Ovary (tissue), 9 donors: ENCODE results near the gene PRUNE1. TPM values are rescaled to one million over a fixed set of nuclear protein-coding genes. Genes with fewer than 3 reads are reported as not detected.

ENCODE experiments used
- DNase-seq, 5 donors: peaks; one replicate each; pipeline ENCODE4 v3.0.0-alpha.2; 2019 to 2020
- H3K27ac ChIP-seq, 2 donors: fragments of 200-600 bp; one replicate each; pipeline versions ENCODE4 v1.5.1 to v1.8.0; 2019 to 2022
- H3K27me3 ChIP-seq: fragments of 200-600 bp; one replicate; pipeline ENCODE4 v1.8.0; 2022
- H3K36me3 ChIP-seq: fragments of 200-600 bp; sonication (generic); one replicate; pipeline ENCODE4 v1.5.1; 2019
- H3K4me1 ChIP-seq: one replicate; pipeline ENCODE4 v1.8.1; 2013; ENCODE audit warnings: mild to moderate bottlenecking, moderate library complexity; ENCODE audit not compliant: insufficient read depth
- H3K4me3 ChIP-seq: fragments of 200-600 bp; sonication (generic); one replicate; pipeline ENCODE4 v1.5.1; 2017
- H3K9me3 ChIP-seq, 2 donors: fragments of 200-600 bp in 1 of 2; sonication (generic) in 1 of 2; one replicate each; pipeline versions ENCODE4 v1.5.1 to v1.8.1; 2013 to 2019; ENCODE audit warnings: mild to moderate bottlenecking in 1 of 2, moderate library complexity in 1 of 2
- CTCF ChIP-seq, 3 donors: fragments of 450-650 bp in 2 of 3; fragments of 200-600 bp in 1 of 3; IDR thresholded peaks; one replicate each; pipeline versions ENCODE4 v1.5.1 to v1.8.0; 2016 to 2022; ENCODE audit warnings: antibody characterized with exemption in 3 of 3, mild to moderate bottlenecking in 1 of 3
- EP300 ChIP-seq: sonication (generic); formaldehyde crosslinking; IDR thresholded peaks from one replicate; pipeline ENCODE4 v1.6.1; 2017; ENCODE audit warnings: antibody characterized with exemption
- POLR2A ChIP-seq: fragments of 450-650 bp; IDR thresholded peaks from one replicate; pipeline ENCODE4 v1.6.1; 2017; ENCODE audit warnings: antibody characterized with exemption, mild to moderate bottlenecking, moderate library complexity
- WGBS, 3 donors: extraction: QIAGEN DNeasy Blood & Tissue Kit in 1 of 3; methylation state at CpG; one replicate each; pipeline versions ENCODE4 v1.1.5 to v1.1.7; 2013 to 2017; 5-methylcytosine and 5-hydroxymethylcytosine counted together
- intact Hi-C, 4 donors: fragments of 100-400 bp; cut with DNase I; formaldehyde crosslinking; loops; one replicate each; pipeline versions ENCODE4 v1.11.0 to v1.15.1; 2022 to 2023
- polyA plus RNA-seq, 2 donors: library from polyadenylated mRNA; stranded (reverse); fragments of 200-250 nt in 1 of 2; fragments of 350-450 nt in 1 of 2; fragmentation: Illumina TruSeq in 1 of 2; extraction: RNeasy Lipid Tissue Mini Kit (QIAGEN cat#74804) in 1 of 2; gene quantifications; one replicate each; pipeline ENCODE4 v1.2.3, GENCODE V29; 2013 to 2014
- total RNA-seq, 7 donors: library from RNA; depleted of rRNA in 2 of 7; stranded (reverse); fragments of >200 nt in 2 of 7; fragmentation: NEBNext Ultra II Directional in 3 of 7; extraction: Animal tissue kit (Norgen Biotek cat#: 25700) in 3 of 7; gene quantifications; one replicate each; pipeline versions ENCODE4 v1.1.0 to v1.2.4, GENCODE V29; 2016 to 2023
- donor health status: DM: no; HTN: no; CAD: no; lungs with moderate emphysema.
- donor health status: DM: no; HTN: no; CAD: no.
- donor health status: Bipolar disorder and iron deficiency.
- donor health status: DM: yes; HTN: yes; CAD: no.
- donor health status: DM: no; HTN: no; CAD: no.
- donor health status: DM: yes; HTN: yes; CAD: no.

PRUNE1 gene
- total and polyA plus RNA-seq, 9 donors: 17.2 to 30.7 (median 22.9) TPM

DNA sequence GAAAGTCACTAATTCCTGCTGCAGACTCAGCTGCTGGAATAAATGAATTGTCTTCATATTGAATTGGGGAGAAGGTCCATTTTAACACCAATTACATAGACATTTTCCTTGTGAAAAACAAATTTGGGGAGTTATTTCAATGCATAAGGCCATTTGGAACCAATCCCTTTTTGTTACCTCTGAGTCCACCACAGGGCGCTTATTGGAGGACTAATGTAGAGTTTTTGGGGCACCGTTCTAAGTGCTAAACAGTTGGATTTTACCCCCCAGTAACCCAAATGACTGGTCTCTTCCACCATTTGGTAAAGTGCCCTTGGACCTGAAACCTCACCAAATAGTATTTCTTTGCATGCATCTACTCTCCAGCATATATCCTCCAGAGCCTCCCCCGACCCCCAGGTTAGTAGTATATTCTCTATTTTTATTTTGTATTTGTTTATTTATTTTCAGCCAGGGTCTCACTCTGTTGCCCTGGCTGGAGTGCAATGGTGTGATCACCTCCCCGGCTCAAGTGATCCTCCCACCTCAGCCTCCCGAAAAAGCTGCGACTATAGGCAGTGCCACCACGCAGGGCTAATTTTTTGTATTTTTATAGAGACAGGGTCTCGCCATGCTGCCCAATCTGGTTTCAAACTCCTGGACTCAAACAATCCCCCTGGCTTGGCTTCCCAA is 1.6 kb downstream of the PRUNE1 start:
- WGBS, 3 donors: 94 to 95% (median 95%) methylated on average over 8 of the region's 8 CpGs
- TF ChIP-seq CTCF (IDR thresholded peaks at IDR 0.05): no peak
- no peak for TF ChIP-seq POLR2A
- no peak for TF ChIP-seq EP300
- intact Hi-C loops: no loop called here
- H3K4me1 ChIP-seq: peaks cover 1% of the 10 kb centered on the region
- DNase-seq: no peak
- H3K4me3 ChIP-seq: no peak overlapping the region
- no peaks in the 10 kb centered on the region for H3K9me3 ChIP-seq
- H3K27me3 ChIP-seq: no peaks in the 10 kb centered on the region
- H3K27ac ChIP-seq: no peak overlapping the region
- no peaks in the 10 kb centered on the region for H3K36me3 ChIP-seq

GRCh38 chr1:151010346-151010726 is 2.1 kb downstream of the PRUNE1 start:
- H3K4me3 ChIP-seq: no peak overlapping the region

GRCh38 chr1:151011154-151011850 is 3.1 kb downstream of the PRUNE1 start:
- Histone ChIP-seq H3K27me3 (no peaks in the 10 kb centered on the region), H3K9me3 (no peaks in the 10 kb centered on the region), H3K36me3 (no peaks in the 10 kb centered on the region), H3K4me1 (peaks cover 1% of the 10 kb centered on the region), H3K4me3 (no peak overlapping the region), H3K27ac (no peak overlapping the region)
- WGBS, 3 donors: 63 to 65% (median 64%) methylated on average over 4 of the region's 4 CpGs
- TF ChIP-seq POLR2A (no peak), CTCF (IDR thresholded peaks at IDR 0.05) (no peak), EP300 (no peak)
- intact Hi-C loops: no loop called here
- DNase-seq: no peak

More at GRCh38 chr1:151010346-151010726, 2.1 kb downstream of the PRUNE1 start:
- DNase-seq: no peak
- Histone ChIP-seq H3K36me3 (no peaks in the 10 kb centered on the region), H3K27ac (no peak overlapping the region), H3K4me1 (peaks cover 1% of the 10 kb centered on the region), H3K27me3 (no peaks in the 10 kb centered on the region), H3K9me3 (no peaks in the 10 kb centered on the region)
- no peak for TF ChIP-seq POLR2A
- no peak for TF ChIP-seq CTCF (IDR thresholded peaks at IDR 0.05)
- TF ChIP-seq EP300: no peak
- intact Hi-C loops: no loop called here
- 90 to 94% (median 91%) methylated on average over 3 of the region's 3 CpGs for WGBS, 3 donors

GRCh38 chr1:151012684-151013471 is 4.6 kb downstream of the PRUNE1 start:
- intact Hi-C loops: no loop called here
- H3K27ac ChIP-seq: no peak overlapping the region
- H3K4me1 ChIP-seq: peaks cover 1% of the 10 kb centered on the region
- no peak overlapping the region for H3K4me3 ChIP-seq
- no peak for TF ChIP-seq EP300
- TF ChIP-seq CTCF (IDR thresholded peaks at IDR 0.05): no peak
- no peak for TF ChIP-seq POLR2A
- H3K27me3 ChIP-seq: no peaks in the 10 kb centered on the region
- H3K36me3 ChIP-seq: no peaks in the 10 kb centered on the region
- 82 to 85% (median 83%) methylated on average over 14 of the region's 14 CpGs for WGBS, 3 donors
- DNase-seq: no peak
- H3K9me3 ChIP-seq: no peaks in the 10 kb centered on the region
